Measurements from ENCODE around the gene PPARA.

PPARA gene

GRCh38 chr22:46114518-46115387 is 35.6 kb upstream of the PPARA start:
- DNase-seq, result no peak

- DNase-seq, result no peak
These were observed 35.0 kb upstream of the PPARA start for GRCh38 chr22:46115388-46115678.

GRCh38 chr22:46115755-46116490 is 34.4 kb upstream of the PPARA start:
- DNase-seq, result no peak

GRCh38 chr22:46116491-46116958 is 33.8 kb upstream of the PPARA start:
- peak; percentile 82 for DNase-seq

GRCh38 chr22:46117206-46118199 is 32.8 kb upstream of the PPARA start:
- no peak for DNase-seq

- no peak for DNase-seq
These were observed 31.1 kb upstream of the PPARA start for GRCh38 chr22:46119093-46119728.

GRCh38 chr22:46119729-46120419 is 30.5 kb upstream of the PPARA start:
- no peak for DNase-seq

- DNase-seq, result no peak
These were observed 29.9 kb upstream of the PPARA start for GRCh38 chr22:46120420-46120737.

- no peak for DNase-seq
These were observed 29.2 kb upstream of the PPARA start for GRCh38 chr22:46121079-46121478.

- DNase-seq, result no peak
These were observed 28.6 kb upstream of the PPARA start for GRCh38 chr22:46121523-46122287.

GRCh38 chr22:46122511-46122971 is 27.8 kb upstream of the PPARA start:
- DNase-seq, result peak; percentile 80

- DNase-seq, result no peak
These were observed 27.2 kb upstream of the PPARA start for GRCh38 chr22:46122980-46123693.

- no peak for DNase-seq
These were observed 26.5 kb upstream of the PPARA start for GRCh38 chr22:46123694-46124382.

- no peak for DNase-seq
These were observed 25.8 kb upstream of the PPARA start for GRCh38 chr22:46124383-46125144.

- no peak for DNase-seq
These were observed 25.0 kb upstream of the PPARA start for GRCh38 chr22:46125311-46125710.

GRCh38 chr22:46125816-46126765 is 24.2 kb upstream of the PPARA start:
- DNase-seq, result no peak

GRCh38 chr22:46126853-46127385 is 23.4 kb upstream of the PPARA start:
- no peak for DNase-seq
